Spleen (tissue), 10 donors: ENCODE data around the gene SHANK1. TPM values are rescaled to one million over a fixed set of nuclear protein-coding genes. Genes with fewer than 3 reads are reported as not detected.

ENCODE experiments used
- polyA plus RNA-seq, 3 donors: library from polyadenylated mRNA; stranded (reverse); fragments of 200-250 nt; gene quantifications; one replicate each; pipeline ENCODE4 v1.2.1, GENCODE V29; 2013
- total RNA-seq, 7 donors: library from RNA; depleted of rRNA in 3 of 7; stranded (reverse); fragments of >200 nt in 3 of 7; fragmentation: NEBNext Ultra II Directional in 4 of 7; extraction: Animal tissue kit (Norgen Biotek cat#: 25700) in 4 of 7; gene quantifications; one replicate each; pipeline versions ENCODE4 v1.1.0 to v1.2.1, GENCODE V29; 2016 to 2021
- donor health status: healthy with polysubstance abuse.
- donor health status: DM: no; HTN: no; CAD: no; lungs with moderate emphysema.
- donor health status: DM: no; HTN: no; CAD: no.
- donor health status: Bipolar disorder and iron deficiency.
- donor health status: healthy.
- donor health status: DM: no; HTN: no; CAD: no.
- donor health status: DM: yes; HTN: yes; CAD: no.

The SHANK1 gene
- total and polyA plus RNA-seq, 10 donors, result 0.07 to 1.8 (median 0.35) TPM; not detected in 2

Other genes with a start within 250 kb of the SHANK1 start
- 10 to 100 TPM; 53.0 to 72.6 (median 62.5) TPM for gene EMC10, start 243.3 kb downstream of the SHANK1 start, total RNA-seq
- 10 to 100 TPM; 31.0 to 61.1 (median 50.5) TPM for gene EMC10, start 243.3 kb downstream of the SHANK1 start, polyA plus RNA-seq
- gene GARIN5A, start 243.0 kb downstream of the SHANK1 start, total RNA-seq, result under 1 TPM in 1 of 7 donors, not detected in 6; 0.61 TPM
- 1 to 10 TPM in 1 of 3 donors, under 1 TPM in 2; 0.42 to 1.4 (median 0.48) TPM for gene GARIN5A, start 243.0 kb downstream of the SHANK1 start, polyA plus RNA-seq
- gene JOSD2, start 208.6 kb downstream of the SHANK1 start, total RNA-seq, result 10 to 100 TPM; 21.4 to 32.1 (median 29.0) TPM
- 10 to 100 TPM; 39.2 to 54.3 (median 42.4) TPM for gene JOSD2, start 208.6 kb downstream of the SHANK1 start, polyA plus RNA-seq
- gene ASPDH, start 205.9 kb downstream of the SHANK1 start, total RNA-seq, result not detected
- gene ASPDH, start 205.9 kb downstream of the SHANK1 start, polyA plus RNA-seq, result not detected
- gene LRRC4B, start 151.4 kb downstream of the SHANK1 start, total RNA-seq, result 1 to 10 TPM in 4 of 7 donors, under 1 TPM in 3; 0.20 to 2.3 (median 1.0) TPM
- 1 to 10 TPM in 1 of 3 donors, under 1 TPM in 2; 0.30 to 1.0 (median 0.90) TPM for gene LRRC4B, start 151.4 kb downstream of the SHANK1 start, polyA plus RNA-seq
- under 1 TPM in 3 of 7 donors, not detected in 4; 0.28 to 0.51 (median 0.32) TPM for gene SYT3, start 79.9 kb downstream of the SHANK1 start, total RNA-seq
- gene SYT3, start 79.9 kb downstream of the SHANK1 start, polyA plus RNA-seq, result under 1 TPM; 0.02 to 0.20 (median 0.06) TPM
- gene C19orf81, start 70.4 kb downstream of the SHANK1 start, total RNA-seq, result not detected
- gene C19orf81, start 70.4 kb downstream of the SHANK1 start, polyA plus RNA-seq, result not detected
- gene CLEC11A, start 3.6 kb upstream of the SHANK1 start, total RNA-seq, result 10 to 100 TPM in 1 of 7 donors, 1 to 10 TPM in 6; 6.2 to 10.7 (median 9.0) TPM
- gene CLEC11A, start 3.6 kb upstream of the SHANK1 start, polyA plus RNA-seq, result 1 to 10 TPM; 8.7 to 9.0 (median 8.9) TPM
- not detected for gene GPR32, start 50.7 kb upstream of the SHANK1 start, total RNA-seq
- not detected for gene GPR32, start 50.7 kb upstream of the SHANK1 start, polyA plus RNA-seq
- not detected for gene ACP4, start 70.6 kb upstream of the SHANK1 start, total RNA-seq
- not detected for gene ACP4, start 70.6 kb upstream of the SHANK1 start, polyA plus RNA-seq
- gene KLK1, start 104.0 kb upstream of the SHANK1 start, total RNA-seq, result 10 to 100 TPM in 4 of 7 donors, 1 to 10 TPM in 3; 1.3 to 28.6 (median 10.7) TPM
- 10 to 100 TPM; 16.3 to 56.5 (median 54.5) TPM for gene KLK1, start 104.0 kb upstream of the SHANK1 start, polyA plus RNA-seq
- gene KLK15, start 113.8 kb upstream of the SHANK1 start, total RNA-seq, result not detected
- under 1 TPM in 2 of 3 donors, not detected in 1; 0.07 to 0.13 TPM for gene KLK15, start 113.8 kb upstream of the SHANK1 start, polyA plus RNA-seq
- not detected for gene KLK3, start 135.1 kb upstream of the SHANK1 start, total RNA-seq
- gene KLK3, start 135.1 kb upstream of the SHANK1 start, polyA plus RNA-seq, result under 1 TPM in 1 of 3 donors, not detected in 2; 0.03 TPM
- gene KLK2, start 153.6 kb upstream of the SHANK1 start, total RNA-seq, result 1 to 10 TPM in 1 of 7 donors, under 1 TPM in 1, not detected in 5; 0.37 to 1.2 TPM
- gene KLK2, start 153.6 kb upstream of the SHANK1 start, polyA plus RNA-seq, result under 1 TPM; 0.65 to 0.86 (median 0.65) TPM
- not detected for gene KLK4, start 191.6 kb upstream of the SHANK1 start, total RNA-seq
- under 1 TPM; 0.19 to 0.26 (median 0.20) TPM for gene KLK4, start 191.6 kb upstream of the SHANK1 start, polyA plus RNA-seq
- gene KLK5, start 233.2 kb upstream of the SHANK1 start, total RNA-seq, result under 1 TPM in 1 of 7 donors, not detected in 6; 0.79 TPM
- under 1 TPM in 1 of 3 donors, not detected in 2; 0.13 TPM for gene KLK5, start 233.2 kb upstream of the SHANK1 start, polyA plus RNA-seq
- 1 to 10 TPM in 5 of 7 donors, under 1 TPM in 1, not detected in 1; 0.79 to 9.5 (median 3.0) TPM for gene KLK6, start 249.8 kb upstream of the SHANK1 start, total RNA-seq
- 1 to 10 TPM in 1 of 3 donors, under 1 TPM in 2; 0.43 to 5.8 (median 0.80) TPM for gene KLK6, start 249.8 kb upstream of the SHANK1 start, polyA plus RNA-seq